ENCODE results near the gene SLC9C2.
"Not testable (repeated sequence)": the region's sequence is repeated elsewhere in the genome, so short reads cannot be mapped to it uniquely, and the experiment has no call there.

Gene SLC9C2
- 0 reads per million in 2 donors for total RNA-seq

GRCh38 chr1:173603056-173603591 is at the start of gene SLC9C2:
TSS of gene SLC9C2 (minus strand) at chr1:173603072. CDS start at chr1:173601776, 1,296 bp downstream.
- no peak for DNase-seq

DNA sequence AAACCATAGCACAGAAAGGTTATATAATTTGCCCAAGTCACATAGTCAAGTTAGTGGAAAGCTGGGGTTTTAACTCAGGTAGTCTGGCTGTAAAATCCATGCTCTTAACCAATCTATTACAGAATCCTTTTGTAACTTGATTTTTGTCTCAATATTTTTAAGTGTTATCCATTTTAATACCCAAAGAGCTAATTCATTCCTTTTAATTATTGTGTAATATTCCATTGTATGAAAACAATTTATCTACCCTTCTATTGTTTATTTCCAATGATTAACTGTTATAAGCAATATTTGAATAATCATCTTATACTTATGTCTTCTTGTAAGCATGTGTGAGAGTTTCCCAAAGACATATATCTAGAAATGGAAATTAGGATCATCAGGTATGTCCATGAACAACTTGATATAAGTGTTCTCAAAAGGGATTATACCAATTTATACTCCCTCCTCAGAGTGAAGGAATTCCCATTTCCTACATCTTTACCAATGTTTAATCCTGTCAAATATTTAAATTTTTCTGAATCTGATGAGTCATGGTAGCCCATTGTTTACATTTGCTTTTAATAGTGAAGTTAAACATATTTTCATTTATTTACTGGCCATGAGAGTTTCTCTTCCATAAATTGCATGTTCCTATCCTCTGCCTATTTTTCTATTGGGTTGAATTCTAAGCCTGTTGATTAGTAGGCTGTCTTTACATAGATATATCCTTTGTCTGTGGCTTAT is 46.2 kb upstream of the SLC9C2 start:
- no peak for DNase-seq

DNA sequence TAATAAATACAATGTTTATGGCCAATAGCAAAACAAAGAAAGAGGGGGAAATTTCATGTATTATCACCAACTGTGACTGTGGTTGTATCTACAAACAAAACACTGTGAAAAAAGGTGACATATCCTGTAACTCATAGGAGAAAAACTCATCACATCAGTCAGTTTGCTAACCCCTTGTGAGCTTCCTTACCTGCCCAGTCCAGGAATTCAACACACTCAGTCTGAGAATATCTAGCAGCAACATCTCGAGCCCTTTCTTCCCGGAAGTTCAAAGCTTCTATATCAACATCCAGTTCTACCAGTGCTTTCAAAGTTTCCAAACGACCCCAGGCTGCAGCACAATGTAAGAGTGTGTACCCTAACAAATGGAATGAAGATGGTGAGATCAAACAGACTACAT is 43.8 kb upstream of the SLC9C2 start:
- DNase-seq = no peak

GRCh38 chr1:173642450-173643139 is 39.7 kb upstream of the SLC9C2 start:
- DNase-seq = not testable (repeated sequence)

DNA sequence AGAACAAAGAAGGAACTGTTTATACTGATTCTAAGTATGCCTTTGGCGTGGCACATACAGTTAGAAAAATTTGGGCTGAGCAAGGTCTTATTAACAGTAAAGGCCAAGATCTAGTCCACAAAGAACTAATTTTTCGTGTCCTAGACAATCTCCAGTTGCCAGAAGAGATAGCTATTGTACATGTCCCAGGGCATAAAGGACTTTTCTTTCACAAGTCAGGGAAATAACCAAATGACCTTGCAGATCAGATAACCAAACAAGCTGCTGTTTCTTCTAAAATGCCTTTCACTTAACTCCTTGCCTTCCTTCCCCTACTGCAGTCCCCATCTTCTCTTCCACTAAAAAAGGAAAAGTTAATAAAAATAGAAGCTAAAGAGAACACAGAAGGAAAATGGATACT is 36.2 kb upstream of the SLC9C2 start:
- DNase-seq = no peak

GRCh38 chr1:173638043-173639021 is 35.5 kb upstream of the SLC9C2 start:
- DNase-seq = no peak

DNA sequence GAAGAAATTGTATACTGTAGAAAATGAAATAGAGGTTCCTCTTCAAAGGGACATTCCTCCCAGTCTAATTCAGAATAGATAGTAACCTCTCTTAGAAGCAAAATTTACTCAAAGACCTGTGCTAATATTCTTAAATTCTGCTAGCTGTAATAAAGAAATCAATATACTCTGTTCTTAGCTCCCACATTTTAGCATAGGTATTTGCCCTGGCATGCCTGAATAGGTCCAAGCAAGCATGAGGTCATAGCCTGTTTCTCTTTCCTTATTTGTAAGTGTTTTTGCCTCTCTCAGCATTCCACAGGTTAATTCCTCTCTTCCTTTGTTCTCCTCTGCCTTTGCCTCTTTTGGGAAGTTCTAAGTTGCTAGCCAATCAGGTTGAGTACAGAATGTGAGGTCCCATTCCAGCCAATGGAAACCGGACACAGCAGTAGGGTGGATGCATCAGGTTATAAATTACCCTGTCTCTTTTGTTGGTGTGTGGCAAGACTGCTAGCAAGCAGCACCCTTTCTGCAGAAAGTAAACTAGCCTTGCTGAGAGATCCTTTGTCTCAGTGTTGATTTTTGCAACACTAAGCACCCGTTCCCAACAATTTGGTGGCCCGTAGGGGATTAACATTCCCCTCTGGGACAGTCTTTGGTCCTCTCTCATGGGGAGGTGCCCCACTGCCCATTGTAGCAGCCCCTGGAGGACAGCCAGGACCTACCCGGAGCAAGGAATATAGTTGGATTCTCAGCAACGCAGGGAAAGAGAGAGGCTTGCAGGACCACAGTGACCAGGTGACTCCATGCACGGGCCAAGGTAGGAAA is 34.6 kb upstream of the SLC9C2 start:
- DNase-seq = not testable (repeated sequence)

DNA sequence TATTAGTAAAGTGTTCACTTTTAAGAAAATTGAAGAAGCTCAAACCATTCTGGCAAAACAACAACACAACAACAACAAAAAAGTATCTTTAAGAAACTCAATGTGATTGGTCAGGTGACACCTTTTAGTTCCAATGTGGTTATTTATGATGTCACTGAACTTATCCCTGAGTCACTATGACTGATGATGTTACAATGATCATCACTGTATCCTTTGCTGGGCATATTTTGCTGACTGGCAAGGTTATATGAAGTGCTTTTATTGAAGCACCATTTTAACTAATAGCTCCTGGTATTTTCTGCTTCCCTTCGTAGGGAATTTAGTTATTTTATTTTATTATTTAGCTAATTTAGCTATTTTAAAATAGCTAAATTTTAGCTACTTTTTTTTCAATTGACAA is 32.2 kb upstream of the SLC9C2 start, which contains the start of gene TEX50:
TSS of gene TEX50 (plus strand) at position 223 of the 400 bp plus-strand sequence. CDS start 184 bp downstream, outside the sequence.
- no peak for DNase-seq

GRCh38 chr1:173628888-173629287 is 26.0 kb upstream of the SLC9C2 start:
- DNase-seq = no peak

GRCh38 chr1:173627269-173627668 is 24.4 kb upstream of the SLC9C2 start:
- no peak for DNase-seq

DNA sequence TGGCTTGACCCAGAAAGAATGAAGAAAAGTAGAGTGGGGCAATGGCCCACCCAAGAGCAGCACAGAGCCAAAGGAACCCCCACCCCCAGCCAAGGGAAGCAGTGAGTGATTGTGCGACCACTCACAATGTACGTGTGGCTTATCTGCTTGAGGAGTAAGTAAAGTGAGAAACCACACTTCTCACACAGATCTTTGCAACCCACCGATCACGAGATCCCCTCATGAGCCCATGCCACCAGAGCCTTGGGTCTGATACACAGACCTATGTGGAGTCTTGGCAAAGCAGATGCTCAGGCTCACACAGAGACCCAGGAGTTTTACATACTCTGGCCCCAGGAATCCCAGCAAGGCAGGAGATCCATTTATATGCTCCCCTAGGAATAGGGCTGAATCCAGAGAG is 14.0 kb upstream of the SLC9C2 start:
- no peak for DNase-seq

GRCh38 chr1:173613086-173613485 is 10.2 kb upstream of the SLC9C2 start:
- not testable (repeated sequence) for DNase-seq

- no peak for DNase-seq
Observed at GRCh38 chr1:173608503-173609216, 5.8 kb upstream of the SLC9C2 start.

GRCh38 chr1:173601588-173601987 is 1.3 kb downstream of the SLC9C2 start:
- no peak for DNase-seq

- DNase-seq = no peak
Observed at GRCh38 chr1:173596097-173596825, 6.6 kb downstream of the SLC9C2 start.

DNA sequence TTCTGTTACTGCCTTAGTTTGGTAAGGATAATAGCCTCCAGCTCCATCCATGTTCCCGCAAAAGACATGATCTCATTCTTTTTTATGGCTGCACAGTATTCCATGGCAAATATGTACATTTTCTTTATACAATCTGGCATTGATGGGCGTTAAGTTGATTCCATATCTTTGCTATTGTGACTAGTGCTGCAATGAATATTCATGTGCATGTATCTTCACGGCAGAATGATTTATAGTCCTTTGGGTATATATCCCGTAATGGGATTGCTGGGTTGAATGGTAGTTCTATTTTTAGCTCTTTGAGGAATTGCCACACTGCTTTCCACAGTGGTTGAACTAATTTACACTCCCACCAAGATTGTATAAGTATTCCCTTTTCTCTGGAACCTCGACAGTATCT is 11.7 kb downstream of the SLC9C2 start:
- not testable (repeated sequence) for DNase-seq

DNA sequence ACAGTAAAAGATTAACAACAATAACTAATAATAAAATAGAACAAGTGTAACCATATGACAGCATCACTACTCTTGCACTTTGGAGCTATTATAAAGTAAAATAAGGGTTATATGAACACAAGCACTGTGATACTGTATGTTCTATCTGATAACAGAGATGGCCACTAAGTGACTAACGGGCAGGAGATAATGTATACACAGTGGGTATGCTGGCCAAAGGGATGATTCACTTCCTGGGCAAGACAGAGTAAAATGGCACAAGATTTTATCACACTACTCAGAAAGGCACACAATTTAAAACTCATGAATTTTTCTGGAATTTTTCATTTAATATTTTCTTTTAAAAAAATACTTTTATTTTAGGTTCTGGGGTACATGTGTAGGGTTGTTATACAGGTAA is 12.3 kb downstream of the SLC9C2 start:
- DNase-seq = no peak

GRCh38 chr1:173581383-173582079 is 21.3 kb downstream of the SLC9C2 start:
- DNase-seq = no peak

- DNase-seq = no peak
Observed at GRCh38 chr1:173580658-173581057, 22.2 kb downstream of the SLC9C2 start.

GRCh38 chr1:173580071-173580470 is 22.8 kb downstream of the SLC9C2 start:
- no peak for DNase-seq

Data from T-helper 9 cell (primary cell).